Measurements from ENCODE around the gene CFDP1. TPM values are rescaled to one million over a fixed set of nuclear protein-coding genes. Genes with fewer than 3 reads are reported as not detected.

Gene CFDP1
- total RNA-seq, 2 experiments from 2014 or later: 34.7 to 39.9 TPM

- no peak for TF ChIP-seq CTCF (IDR thresholded peaks at IDR 0.05)
- Mint-ChIP-seq H3K27me3 (peaks cover 25% of the 10 kb centered on the region), H3K27ac (no peak overlapping the region), H3K4me3 (no peak overlapping the region), H3K9me3 (no peaks in the 10 kb centered on the region), H3K36me3 (ENCODE audit: low read depth) (peaks cover 41% of the 10 kb centered on the region), H3K4me1 (ENCODE audit: low read depth) (peaks cover 15% of the 10 kb centered on the region)
- DNase-seq: no peak
- POLR2A ChIA-PET: interaction anchor here (0.7 to 1.3 kb wide), 2 partner anchors 11 to 92 kb away, joined by 3 read pairs; no protein-coding TSS in a partner anchor
- CTCF ChIA-PET: interaction anchor here (1.4 to 1.9 kb wide), 3 partner anchors 13 to 55 kb away, joined by 4 to 6 read pairs (median 4); no protein-coding TSS in a partner anchor
- ATAC-seq: no peak
- intact Hi-C loops (cut with micrococcal nuclease): no loop called here
Measured at GRCh38 chr16:75289189-75289588, 144.1 kb downstream of the CFDP1 start.

- no peak for TF ChIP-seq CTCF (IDR thresholded peaks at IDR 0.05)
- H3K9me3 Mint-ChIP-seq: no peaks in the 10 kb centered on the region
- peak overlapping the region; percentile 52 for H3K27ac Mint-ChIP-seq
- H3K27me3 Mint-ChIP-seq: peaks cover 25% of the 10 kb centered on the region
- peaks cover 37% of the 10 kb centered on the region for H3K36me3 Mint-ChIP-seq (ENCODE audit: low read depth)
- ChIA-PET POLR2A (interaction anchor here (1.3 kb wide), 1 partner anchor 10 kb away, joined by 3 read pairs; no protein-coding TSS in a partner anchor), CTCF (interaction anchor here (1.4 to 1.9 kb wide), 4 partner anchors 14 to 55 kb away, joined by 4 to 6 read pairs (median 4); no protein-coding TSS in a partner anchor)
- ATAC-seq (peak; percentile 73), DNase-seq (peak; percentile 89)
- peak overlapping the region; percentile 45 for H3K4me3 Mint-ChIP-seq
- intact Hi-C loops (cut with micrococcal nuclease): no loop called here
- peaks cover 15% of the 10 kb centered on the region for H3K4me1 Mint-ChIP-seq (ENCODE audit: low read depth)
Measured at GRCh38 chr16:75288596-75289120, 144.6 kb downstream of the CFDP1 start.

- intact Hi-C loops (cut with micrococcal nuclease): no loop called here
- POLR2A ChIA-PET: interaction anchor here (1.1 to 1.3 kb wide), 2 partner anchors 10 to 18 kb away, joined by 3 to 4 read pairs; no protein-coding TSS in a partner anchor
- ATAC-seq (peak; percentile 53), DNase-seq (peak; percentile 38)
- Mint-ChIP-seq H3K9me3 (no peaks in the 10 kb centered on the region), H3K27ac (peak overlapping the region; percentile 52), H3K36me3 (ENCODE audit: low read depth) (peaks cover 36% of the 10 kb centered on the region), H3K4me1 (ENCODE audit: low read depth) (peaks cover 15% of the 10 kb centered on the region), H3K27me3 (peaks cover 25% of the 10 kb centered on the region), H3K4me3 (peak overlapping the region; percentile 45)
- no peak for TF ChIP-seq CTCF (IDR thresholded peaks at IDR 0.05)
- CTCF ChIA-PET: interaction anchor here (1.4 to 1.9 kb wide), 3 partner anchors 14 to 54 kb away, joined by 4 to 6 read pairs (median 4); no protein-coding TSS in a partner anchor
Measured at GRCh38 chr16:75288181-75288580, 145.1 kb downstream of the CFDP1 start.

DNA sequence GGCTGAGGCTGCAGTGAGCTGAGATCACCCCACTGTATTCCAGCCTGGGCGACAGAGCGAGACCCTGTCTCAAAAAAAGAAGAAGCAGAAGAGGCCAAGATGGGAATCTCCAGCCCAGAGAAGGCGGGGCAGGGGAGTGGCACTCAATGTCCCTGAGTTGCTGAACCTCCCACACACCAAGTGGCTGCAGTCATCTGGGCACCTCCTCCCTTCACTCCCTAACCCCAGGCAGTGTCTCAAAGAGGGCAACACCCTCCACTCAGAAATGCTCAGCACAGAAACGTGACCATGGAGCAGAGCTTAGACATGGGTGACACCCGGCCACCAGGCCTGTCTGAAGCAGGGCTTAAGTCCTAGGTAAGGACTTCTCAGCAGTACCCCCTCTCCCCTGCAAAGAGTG is 145.6 kb downstream of the CFDP1 start:
- ChIA-PET CTCF (interaction anchor here (1.4 to 1.9 kb wide), 2 partner anchors 15 to 32 kb away, joined by 4 read pairs; no protein-coding TSS in a partner anchor), POLR2A (interaction anchor here (1.1 kb wide), 1 partner anchor 19 kb away, joined by 4 read pairs; no protein-coding TSS in a partner anchor)
- Mint-ChIP-seq H3K27me3 (peaks cover 25% of the 10 kb centered on the region), H3K4me3 (no peak overlapping the region), H3K4me1 (ENCODE audit: low read depth) (peaks cover 15% of the 10 kb centered on the region), H3K27ac (no peak overlapping the region), H3K36me3 (ENCODE audit: low read depth) (peaks cover 31% of the 10 kb centered on the region), H3K9me3 (no peaks in the 10 kb centered on the region)
- DNase-seq (no peak), ATAC-seq (no peak)
- no peak for TF ChIP-seq CTCF (IDR thresholded peaks at IDR 0.05)
- intact Hi-C loops (cut with micrococcal nuclease): no loop called here

- no peak for ATAC-seq
- intact Hi-C loops (cut with micrococcal nuclease): no loop called here
- Mint-ChIP-seq H3K9me3 (no peaks in the 10 kb centered on the region), H3K4me1 (ENCODE audit: low read depth) (peaks cover 15% of the 10 kb centered on the region), H3K4me3 (no peak overlapping the region), H3K27me3 (peaks cover 25% of the 10 kb centered on the region), H3K27ac (no peak overlapping the region), H3K36me3 (ENCODE audit: low read depth) (peaks cover 22% of the 10 kb centered on the region)
- TF ChIP-seq CTCF (IDR thresholded peaks at IDR 0.05): no peak
- ChIA-PET CTCF (no interaction called here), POLR2A (no interaction called here)
- DNase-seq: no peak
Measured at GRCh38 chr16:75286389-75286788, 146.9 kb downstream of the CFDP1 start.

All from activated CD8-positive, alpha-beta T cell treated with anti-CD3 and anti-CD28 coated beads for 36 hours (primary cell).